Activated T-cell treated with anti-CD3 and anti-CD28 coated beads, Interleukin-2, amount 50 U/mL, for 4 hours (primary cell): ENCODE results near the gene RIN1. TPM values are rescaled to one million over a fixed set of nuclear protein-coding genes. Genes with fewer than 3 reads are reported as not detected.
"Not testable (repeated sequence)": the region's sequence is repeated elsewhere in the genome, so short reads cannot be mapped to it uniquely, and the experiment has no call there.

ENCODE experiments used
- ATAC-seq, 2 donors: fragments of 200-7000 bp; cut with Tn5 transposase; one replicate each; pipeline ENCODE4 v1.10.0; 2021
- DNase-seq: peaks from one replicate; pipeline ENCODE4 v3.0.0-alpha.2; 2020
- H3K27me3 Mint-ChIP-seq: one replicate; pipeline ENCODE4 v1.8.0; 2021; ENCODE audit warnings: low read depth, mixed read lengths
- H3K36me3 Mint-ChIP-seq: one replicate; pipeline ENCODE4 v1.8.0; 2022; ENCODE audit warnings: mixed read lengths; ENCODE audit not compliant: insufficient read depth
- H3K4me1 Mint-ChIP-seq: one replicate; pipeline ENCODE4 v1.8.0; 2021; ENCODE audit warnings: low read depth, mixed read lengths
- H3K4me3 Mint-ChIP-seq: one replicate; pipeline ENCODE4 v1.8.0; 2021; ENCODE audit warnings: mild to moderate bottlenecking, moderate library complexity, mixed read lengths
- H3K9me3 Mint-ChIP-seq: one replicate; pipeline ENCODE4 v1.8.0; 2021; ENCODE audit warnings: mixed read lengths
- total RNA-seq, 3 donors: library from RNA; stranded (reverse); gene quantifications; one replicate each; pipeline ENCODE4 v1.2.1, GENCODE V29; 2021

Gene RIN1
- total RNA-seq, 3 donors from 2014 or later = 1.4 to 2.2 (median 1.7) TPM

DNA sequence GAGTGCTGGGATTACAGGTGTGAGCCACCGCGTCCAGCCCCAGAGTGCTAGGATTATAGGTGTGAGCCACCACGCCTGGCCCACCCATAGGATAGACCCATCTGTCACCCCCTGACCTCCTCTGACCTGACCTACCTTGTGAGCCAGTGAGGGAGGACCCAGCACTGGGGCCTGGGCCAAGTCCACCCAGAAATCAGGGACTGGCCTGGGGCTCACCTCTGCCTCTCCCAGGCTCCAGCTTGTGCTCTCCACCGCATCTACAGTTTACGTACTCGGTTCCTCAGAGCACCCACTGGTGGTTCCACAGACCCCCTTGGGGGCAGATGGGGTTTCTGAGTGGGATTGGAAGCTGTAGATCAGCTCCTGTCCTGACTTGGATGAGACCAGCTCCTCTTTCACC, 28.9 kb upstream of the RIN1 start:
- H3K4me1 Mint-ChIP-seq = peaks cover under 1% of the 10 kb centered on the region
- ATAC-seq (no peak), DNase-seq (no peak)
- no peak overlapping the region for H3K4me3 Mint-ChIP-seq
- H3K9me3 Mint-ChIP-seq = no peaks in the 10 kb centered on the region
- no peaks in the 10 kb centered on the region for H3K36me3 Mint-ChIP-seq
- no peaks in the 10 kb centered on the region for H3K27me3 Mint-ChIP-seq

DNA sequence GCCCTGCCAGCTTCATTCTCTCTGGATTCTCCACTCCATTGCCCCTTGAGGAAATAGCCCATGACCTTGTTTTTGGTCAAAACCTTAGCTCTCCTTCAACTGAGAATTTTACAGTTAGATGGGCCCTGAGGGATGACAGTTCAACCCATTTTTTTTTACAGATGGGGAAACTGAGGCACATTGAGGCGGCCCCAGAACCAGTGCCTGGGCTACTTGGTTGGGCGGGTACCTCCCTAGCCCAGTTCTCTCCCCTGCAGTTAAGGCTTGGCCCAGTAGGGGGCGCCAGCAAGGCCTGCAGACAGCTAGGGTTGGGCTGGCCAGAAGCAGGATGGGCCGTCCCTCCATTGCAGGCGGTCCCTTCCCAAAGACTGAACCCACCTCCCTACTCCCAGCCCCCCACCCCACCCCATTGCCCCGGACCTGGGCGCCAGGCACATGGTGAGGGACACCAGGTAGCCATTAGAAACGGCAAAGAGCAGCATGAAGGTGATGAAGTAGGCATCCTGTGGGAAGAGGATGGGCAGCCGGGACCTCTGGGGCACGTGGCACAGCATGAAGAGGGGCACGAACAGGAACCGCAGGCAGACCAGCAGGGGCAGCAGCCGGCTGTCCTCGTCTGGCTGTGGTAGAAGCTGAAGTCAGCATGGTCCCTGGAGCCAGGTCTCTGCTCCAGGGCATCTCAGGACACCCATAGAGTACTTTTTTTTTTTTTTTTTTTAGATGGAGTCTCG, 27.7 kb upstream of the RIN1 start:
- DNase-seq (peak; percentile 66), ATAC-seq (peak; percentile 71 to 76)
- Mint-ChIP-seq H3K36me3 (no peaks in the 10 kb centered on the region), H3K4me3 (no peak overlapping the region), H3K27me3 (no peaks in the 10 kb centered on the region), H3K9me3 (no peaks in the 10 kb centered on the region), H3K4me1 (no peaks in the 10 kb centered on the region)

DNA sequence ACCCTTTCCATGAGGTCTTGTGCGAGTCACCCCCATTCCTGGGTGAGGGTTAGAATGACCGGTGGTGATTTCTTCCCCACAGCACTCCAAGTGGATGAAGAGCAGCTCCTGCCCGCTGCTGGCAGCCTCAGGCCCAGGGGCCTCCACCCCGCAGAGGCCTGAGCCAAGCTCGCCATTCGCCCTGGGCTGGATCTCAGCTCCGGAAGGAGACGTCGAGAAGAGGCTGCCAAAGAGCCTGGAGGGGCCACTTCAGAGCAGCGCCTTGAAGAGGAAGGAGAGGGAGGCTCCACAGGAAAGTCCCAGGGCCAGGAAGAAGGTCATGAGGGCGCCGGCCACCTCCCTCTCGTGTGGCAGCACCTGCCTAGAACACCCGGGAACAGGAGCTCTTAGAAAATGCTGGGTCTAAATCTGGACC, 27.0 kb upstream of the RIN1 start:
- H3K27me3 Mint-ChIP-seq = no peaks in the 10 kb centered on the region
- H3K36me3 Mint-ChIP-seq = no peaks in the 10 kb centered on the region
- DNase-seq (no peak), ATAC-seq (no peak)
- H3K9me3 Mint-ChIP-seq = no peaks in the 10 kb centered on the region
- H3K4me1 Mint-ChIP-seq = no peaks in the 10 kb centered on the region
- H3K4me3 Mint-ChIP-seq = no peak overlapping the region

DNA sequence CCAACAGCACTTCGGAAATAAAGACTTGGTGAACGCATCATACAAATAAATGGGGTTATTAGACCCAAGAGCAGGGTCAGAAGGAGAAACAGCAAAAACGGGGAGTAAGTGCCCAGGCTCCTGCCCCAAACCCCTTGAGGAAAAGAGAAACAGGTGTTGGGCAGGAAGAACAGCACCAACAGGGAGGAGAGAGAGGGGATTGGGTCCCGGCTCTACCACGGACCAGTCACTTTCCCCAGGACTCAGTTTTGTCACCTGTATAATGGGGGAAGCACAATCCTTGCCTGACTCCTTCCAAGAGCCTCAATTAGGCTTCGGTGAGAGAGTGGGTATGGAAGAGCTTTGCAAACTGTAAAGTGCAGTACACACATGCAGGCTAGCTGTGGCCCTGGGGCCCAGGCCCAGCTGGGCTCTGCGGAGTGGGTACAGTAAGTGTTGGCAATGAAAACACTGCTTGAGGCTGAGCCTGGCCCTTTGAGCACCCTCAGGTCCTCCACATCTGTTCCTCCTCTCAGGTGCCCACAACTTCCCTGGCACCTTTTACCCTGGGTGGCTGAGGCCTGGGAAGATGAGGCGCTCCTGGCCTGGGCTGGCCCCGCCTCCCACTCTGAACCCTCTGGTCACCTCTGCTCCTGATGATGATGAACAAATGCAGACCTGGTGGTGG, 26.4 kb upstream of the RIN1 start:
- ATAC-seq = no peak
- Mint-ChIP-seq H3K9me3 (no peaks in the 10 kb centered on the region), H3K4me3 (no peak overlapping the region), H3K27me3 (no peaks in the 10 kb centered on the region), H3K36me3 (no peaks in the 10 kb centered on the region), H3K4me1 (no peaks in the 10 kb centered on the region)
- no peak for DNase-seq

DNA sequence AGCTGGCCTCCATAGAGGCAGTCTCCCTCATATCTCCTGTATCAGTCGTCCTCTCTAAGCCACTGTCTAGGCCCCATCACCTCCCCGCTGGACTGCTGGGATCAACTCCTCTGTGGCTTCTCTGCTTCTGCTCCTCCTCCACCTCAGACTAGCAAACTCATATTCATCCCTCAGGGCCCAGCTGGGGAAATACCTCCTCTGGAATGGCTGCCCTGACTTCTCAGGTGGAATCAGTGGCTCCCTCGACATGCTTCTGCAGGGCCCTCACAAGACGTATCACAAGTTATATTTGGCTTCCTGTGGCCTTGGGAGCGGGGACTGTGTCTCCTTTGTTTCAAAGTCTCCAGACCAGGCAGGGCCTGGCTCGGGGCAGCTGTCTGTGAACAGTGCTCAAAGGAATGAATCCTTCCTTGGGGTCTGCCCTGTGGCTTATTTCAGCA, 25.3 kb upstream of the RIN1 start:
- H3K36me3 Mint-ChIP-seq = no peaks in the 10 kb centered on the region
- no peaks in the 10 kb centered on the region for H3K4me1 Mint-ChIP-seq
- ATAC-seq (no peak), DNase-seq (no peak)
- no peaks in the 10 kb centered on the region for H3K9me3 Mint-ChIP-seq
- no peaks in the 10 kb centered on the region for H3K27me3 Mint-ChIP-seq
- H3K4me3 Mint-ChIP-seq = no peak overlapping the region

DNA sequence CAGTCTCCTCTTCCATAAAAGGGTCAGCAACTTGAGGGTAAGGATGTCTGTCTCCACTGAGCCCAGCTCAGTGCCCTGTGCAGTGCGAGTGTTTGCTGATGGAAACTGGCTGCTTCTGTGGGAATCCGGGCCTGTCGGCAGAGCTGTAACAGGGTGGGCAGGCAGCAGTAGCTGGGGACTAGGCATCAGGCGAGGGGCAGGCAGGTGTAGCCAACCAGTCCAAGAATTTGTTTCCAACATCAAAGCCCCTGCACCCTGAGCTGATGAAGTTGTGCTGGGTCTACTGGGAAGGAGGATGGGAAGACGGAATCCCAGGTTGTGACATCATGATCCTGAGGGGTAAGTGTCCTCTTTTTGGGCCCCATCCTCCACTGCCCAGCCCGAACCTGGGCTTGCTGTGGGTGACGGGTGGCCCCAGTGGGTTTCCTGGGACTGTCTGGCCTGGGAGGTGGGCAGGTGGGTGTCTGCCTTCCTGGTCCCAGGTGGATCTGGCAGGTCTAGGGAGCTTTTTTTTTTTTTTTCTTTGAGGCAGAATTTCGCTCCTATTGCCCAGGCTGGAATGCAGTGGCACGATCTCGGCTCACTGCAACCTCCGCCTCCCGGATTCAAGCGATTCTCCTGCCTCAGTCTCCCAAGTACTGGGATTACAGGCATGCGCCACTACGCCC, 24.3 kb upstream of the RIN1 start:
- no peaks in the 10 kb centered on the region for H3K36me3 Mint-ChIP-seq
- H3K9me3 Mint-ChIP-seq = no peaks in the 10 kb centered on the region
- H3K4me1 Mint-ChIP-seq = no peaks in the 10 kb centered on the region
- ATAC-seq = no peak
- no peak for DNase-seq
- H3K27me3 Mint-ChIP-seq = no peaks in the 10 kb centered on the region
- H3K4me3 Mint-ChIP-seq = no peak overlapping the region

DNA sequence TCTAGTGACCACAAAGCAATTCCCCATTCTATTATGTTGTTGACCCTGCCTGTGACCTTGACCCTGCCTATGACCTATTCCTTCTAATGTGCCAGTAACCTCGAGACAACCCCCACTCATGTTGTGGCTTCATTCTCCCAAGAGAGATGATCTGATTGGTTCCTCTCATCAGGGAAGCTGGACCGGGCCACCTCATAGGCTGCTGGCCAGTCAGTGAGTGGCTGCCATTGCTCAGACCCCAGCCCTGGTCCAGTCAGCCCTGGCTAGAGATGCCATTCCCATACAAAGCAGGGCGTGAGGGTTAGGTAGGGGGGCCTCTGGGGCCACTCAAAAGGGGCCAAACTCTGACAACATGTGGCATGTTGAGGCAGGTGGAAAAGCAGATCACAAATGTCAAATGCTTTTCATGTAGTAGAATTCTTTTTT, 23.4 kb upstream of the RIN1 start:
- no peaks in the 10 kb centered on the region for H3K36me3 Mint-ChIP-seq
- H3K9me3 Mint-ChIP-seq = no peaks in the 10 kb centered on the region
- ATAC-seq = no peak

DNA sequence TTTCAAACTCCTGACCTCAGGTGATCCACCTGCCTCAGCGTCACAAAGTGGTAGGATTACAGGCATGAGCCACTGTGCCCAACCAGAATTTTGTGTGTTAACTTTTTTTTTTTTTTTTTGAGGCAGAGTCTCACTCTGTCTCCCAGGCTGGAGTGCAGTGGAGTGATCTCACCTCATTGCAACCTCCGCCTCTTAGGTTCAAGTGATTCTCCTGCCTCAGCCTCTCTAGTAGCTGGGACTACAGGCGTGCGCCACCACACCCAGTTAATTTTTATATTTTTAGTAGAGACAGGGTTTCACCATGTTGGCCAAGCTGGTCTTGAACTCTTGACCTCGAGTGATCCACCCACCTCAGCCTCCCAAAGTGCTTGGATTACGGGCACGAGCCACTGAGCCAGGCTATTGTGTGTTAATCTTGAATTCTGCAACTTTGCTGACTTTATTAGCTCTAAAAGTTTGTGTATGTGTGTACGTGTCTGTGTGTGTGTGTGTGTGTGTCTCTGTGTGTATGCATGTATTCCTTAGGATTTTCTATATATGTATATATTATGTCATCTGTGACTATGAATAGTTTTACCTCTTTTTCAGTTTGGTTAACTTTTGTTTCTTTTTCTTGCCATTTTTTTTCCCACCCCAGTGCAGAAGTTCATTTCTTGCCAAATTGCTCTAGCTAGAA, 14.5 kb upstream of the RIN1 start:
- not testable (repeated sequence) for DNase-seq, ATAC-seq, H3K9me3 Mint-ChIP-seq, H3K4me3 Mint-ChIP-seq, H3K36me3 Mint-ChIP-seq, H3K27me3 Mint-ChIP-seq
- H3K4me1 Mint-ChIP-seq = peaks cover 15% of the 10 kb centered on the region

More for the DNA sequence above, 23.4 kb upstream of the RIN1 start:
- no peak overlapping the region for H3K4me3 Mint-ChIP-seq
- no peaks in the 10 kb centered on the region for H3K27me3 Mint-ChIP-seq
- DNase-seq = no peak
- no peaks in the 10 kb centered on the region for H3K4me1 Mint-ChIP-seq

DNA sequence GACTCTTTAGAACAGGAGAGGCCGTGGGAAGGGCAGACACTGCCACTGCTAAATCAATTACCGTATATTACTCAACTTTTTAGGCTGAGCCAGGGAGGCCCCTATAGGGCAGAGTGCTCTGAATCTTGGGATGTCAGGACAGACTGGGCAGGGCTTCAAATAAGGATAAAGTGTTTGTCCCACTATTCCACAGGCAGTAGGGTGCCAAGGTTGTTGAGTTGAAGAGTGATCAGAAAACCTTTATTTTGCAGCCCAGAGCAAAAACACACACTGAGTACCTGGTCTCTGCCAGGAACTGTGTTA, 12.8 kb upstream of the RIN1 start:
- no peak for ATAC-seq
- Mint-ChIP-seq H3K4me1 (peaks cover 28% of the 10 kb centered on the region), H3K27me3 (no peaks in the 10 kb centered on the region), H3K4me3 (peak overlapping the region; percentile 90), H3K36me3 (peaks cover 5% of the 10 kb centered on the region), H3K9me3 (no peaks in the 10 kb centered on the region)
- DNase-seq = no peak

DNA sequence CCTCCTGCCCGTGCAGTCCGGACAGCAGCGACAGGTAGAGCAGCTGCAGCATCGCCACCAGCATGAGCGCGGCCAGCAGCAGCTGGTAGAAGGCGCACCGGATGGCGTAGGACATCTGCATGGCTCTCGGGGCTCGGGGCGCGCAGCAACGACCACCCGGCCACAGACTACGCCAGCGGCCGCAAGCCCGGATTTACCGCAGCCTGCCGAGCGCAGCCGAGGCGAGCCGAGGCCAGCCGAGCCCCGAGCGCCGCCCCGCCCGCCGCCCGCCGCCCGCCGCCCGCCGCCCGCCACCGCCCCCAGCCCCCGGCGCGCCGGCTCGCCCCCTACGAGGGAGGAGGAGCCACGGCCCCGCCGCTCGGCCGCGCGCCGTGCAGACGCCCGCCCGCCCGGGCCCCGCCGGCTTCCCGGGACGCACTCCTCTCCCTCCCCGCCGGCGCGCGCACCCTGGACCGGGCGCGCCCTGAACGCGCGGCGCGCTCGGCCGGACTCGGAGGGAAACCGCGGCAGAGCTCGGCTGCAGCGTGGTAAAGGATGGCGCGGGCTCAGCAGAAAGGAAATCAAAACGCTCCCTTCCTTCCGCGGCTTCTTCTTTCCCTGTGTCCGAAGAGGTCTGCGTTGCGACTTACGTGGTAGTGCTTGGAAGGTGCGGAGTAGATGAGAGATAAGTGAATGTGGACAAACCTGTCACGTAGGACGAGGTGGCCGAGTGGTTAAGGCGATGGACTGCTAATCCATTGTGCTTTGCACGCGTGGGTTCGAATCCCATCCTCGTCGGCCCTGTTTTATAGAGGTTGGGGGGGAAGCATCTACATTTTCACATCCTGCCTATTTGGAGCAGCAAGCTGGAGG, 11.4 kb upstream of the RIN1 start, which contains the start of gene B4GAT1:
Gene B4GAT1 (minus strand): TSS at position 205 of the 852 bp plus-strand sequence. CDS start 84 bp downstream, at position 121.
- Mint-ChIP-seq H3K9me3 (no peaks in the 10 kb centered on the region), H3K4me1 (peaks cover 42% of the 10 kb centered on the region), H3K36me3 (peaks cover 7% of the 10 kb centered on the region), H3K4me3 (peak within 1 kb of the TSS; percentile 96), H3K27me3 (no peaks in the 10 kb centered on the region)
- ATAC-seq = peak; percentile 67 to 74
- DNase-seq = peak; percentile 75

DNA sequence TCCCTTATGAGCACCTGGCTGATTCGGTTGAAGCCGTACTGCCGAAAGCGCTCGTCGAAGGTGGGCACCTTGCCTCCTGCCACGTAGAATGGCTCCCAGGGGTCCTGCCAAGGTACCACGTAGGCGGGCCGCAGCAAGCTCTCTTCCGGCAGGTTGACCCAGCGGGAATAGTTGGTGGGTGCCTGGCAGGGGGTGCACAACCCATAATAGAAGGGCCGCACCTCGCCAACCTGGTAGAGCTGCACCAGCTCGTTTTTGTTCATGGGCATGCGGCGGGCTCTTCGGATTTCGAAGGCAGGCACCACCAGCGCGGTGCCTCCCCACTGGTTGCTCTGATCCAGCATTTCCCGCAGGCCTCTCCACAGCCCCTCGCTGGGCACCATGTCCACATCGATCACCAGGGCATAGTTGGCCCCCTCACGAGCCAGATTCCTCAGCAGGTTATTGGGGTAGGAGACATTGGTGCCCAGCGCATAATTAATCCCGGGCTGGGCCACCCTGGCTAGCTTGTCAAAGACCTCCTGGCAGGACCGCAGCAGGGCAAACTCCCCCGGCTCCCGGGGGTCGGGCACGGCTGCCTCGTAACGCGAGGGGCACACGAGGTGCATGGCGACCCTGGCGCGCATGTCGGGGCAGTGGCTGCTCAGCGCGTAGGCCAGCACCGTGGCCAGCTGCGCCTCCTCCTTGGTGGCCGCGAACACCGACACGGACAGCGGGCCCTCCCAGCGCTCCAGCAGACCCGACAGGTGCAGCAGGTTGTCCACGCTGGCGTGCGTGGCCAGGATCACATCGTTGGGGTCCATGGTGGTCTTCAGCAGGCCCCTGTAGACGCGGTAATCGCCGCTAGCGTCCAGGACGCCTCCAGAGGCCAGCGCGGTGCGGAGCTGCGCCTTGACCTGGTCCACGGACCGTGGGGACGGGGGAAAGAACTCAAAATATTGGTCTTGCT, 10.5 kb upstream of the RIN1 start:
- Mint-ChIP-seq H3K36me3 (peaks cover 11% of the 10 kb centered on the region), H3K4me3 (peak overlapping the region; percentile 96), H3K4me1 (peaks cover 42% of the 10 kb centered on the region), H3K27me3 (no peaks in the 10 kb centered on the region), H3K9me3 (no peaks in the 10 kb centered on the region)
- no peak for DNase-seq
- ATAC-seq = no peak

DNA sequence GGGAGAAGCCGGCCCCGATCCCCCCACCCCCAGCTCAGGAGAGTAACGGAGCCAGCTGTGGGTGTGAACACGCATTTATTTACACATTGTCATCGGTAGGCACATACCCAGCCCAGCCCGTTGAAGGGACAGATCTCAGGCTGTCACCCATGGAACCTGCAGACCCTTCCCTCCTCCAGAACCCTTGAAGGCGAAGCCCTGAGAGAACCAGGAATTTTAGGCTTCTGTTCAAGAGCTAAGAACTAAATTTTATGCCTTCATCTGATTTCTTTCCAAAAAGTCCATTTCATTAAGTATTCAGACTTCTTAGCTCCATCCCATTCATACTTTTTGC, 9.0 kb upstream of the RIN1 start:
- Mint-ChIP-seq H3K9me3 (no peaks in the 10 kb centered on the region), H3K4me3 (peak overlapping the region; percentile 96), H3K36me3 (peaks cover 22% of the 10 kb centered on the region), H3K27me3 (no peaks in the 10 kb centered on the region), H3K4me1 (peaks cover 42% of the 10 kb centered on the region)
- DNase-seq (no peak), ATAC-seq (peak; percentile 5 to 6)
